ENCODE measurements around the gene PKDREJ. TPM values are rescaled to one million over a fixed set of nuclear protein-coding genes. Genes with fewer than 3 reads are reported as not detected.

Gene PKDREJ
- total and polyA plus RNA-seq, 4 donors: 0.06 to 0.46 (median 0.25) TPM

- Histone ChIP-seq H3K4me1 (ENCODE audit: control insufficient read depth, insufficient read depth, low read length) (no peaks in the 10 kb centered on the region), H3K9me3 (ENCODE audit: control insufficient read depth, insufficient read depth, low read length) (no peaks in the 10 kb centered on the region), H3K4me3 (ENCODE audit: low read depth, low read length) (no peak overlapping the region), H3K36me3 (ENCODE audit: control insufficient read depth, insufficient read depth, low read length) (peaks cover 93% of the 10 kb centered on the region), H3K27ac (ENCODE audit: low read depth, low read length) (no peak overlapping the region), H3K27me3 (ENCODE audit: control insufficient read depth, insufficient read depth, low read length) (no peaks in the 10 kb centered on the region)
- WGBS (ENCODE audit: insufficient coverage): 94% methylated on average over 33 of the region's 33 CpGs
- no peak for DNase-seq (ENCODE audit: low read depth in 4 of 6, low spot score in 6 of 6)
These were observed 26.2 kb upstream of the PKDREJ start for GRCh38 chr22:46289244-46289891.

DNA sequence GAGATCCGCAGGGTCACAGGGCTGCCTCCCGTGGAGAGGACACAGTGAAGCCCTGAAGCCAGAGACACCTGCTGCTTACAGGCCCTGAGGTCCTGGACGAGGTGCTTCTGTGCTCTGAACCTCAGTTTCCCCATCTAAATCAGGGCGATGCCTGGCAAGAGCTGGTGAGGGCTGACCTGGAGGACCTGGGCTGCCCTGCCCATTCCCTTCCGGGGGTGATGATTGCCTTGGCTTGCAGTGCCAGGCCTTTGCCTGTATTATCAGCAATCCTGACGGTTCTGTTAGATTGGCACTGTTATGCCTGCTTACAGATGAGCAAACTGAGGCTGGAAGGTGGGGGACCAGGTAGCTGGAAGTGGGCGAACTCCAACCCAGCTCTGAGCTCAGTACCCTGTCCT, 25.7 kb upstream of the PKDREJ start:
- Histone ChIP-seq H3K27ac (ENCODE audit: low read depth, low read length) (no peak overlapping the region), H3K27me3 (ENCODE audit: control insufficient read depth, insufficient read depth, low read length) (no peaks in the 10 kb centered on the region), H3K4me1 (ENCODE audit: control insufficient read depth, insufficient read depth, low read length) (no peaks in the 10 kb centered on the region), H3K4me3 (ENCODE audit: low read depth, low read length) (no peak overlapping the region), H3K9me3 (ENCODE audit: control insufficient read depth, insufficient read depth, low read length) (no peaks in the 10 kb centered on the region), H3K36me3 (ENCODE audit: control insufficient read depth, insufficient read depth, low read length) (peaks cover 94% of the 10 kb centered on the region)
- no peak for DNase-seq (ENCODE audit: low read depth in 4 of 6, low spot score in 6 of 6)
- WGBS (ENCODE audit: insufficient coverage): 86% methylated on average over 7 of the region's 7 CpGs

- Histone ChIP-seq H3K4me1 (ENCODE audit: control insufficient read depth, insufficient read depth, low read length) (no peaks in the 10 kb centered on the region), H3K36me3 (ENCODE audit: control insufficient read depth, insufficient read depth, low read length) (peaks cover 91% of the 10 kb centered on the region), H3K27me3 (ENCODE audit: control insufficient read depth, insufficient read depth, low read length) (no peaks in the 10 kb centered on the region), H3K4me3 (ENCODE audit: low read depth, low read length) (no peak overlapping the region), H3K9me3 (ENCODE audit: control insufficient read depth, insufficient read depth, low read length) (no peaks in the 10 kb centered on the region), H3K27ac (ENCODE audit: low read depth, low read length) (no peak overlapping the region)
- DNase-seq (ENCODE audit: low read depth in 4 of 6, low spot score in 6 of 6): no peak
- 85% methylated on average over 24 of the region's 24 CpGs for WGBS (ENCODE audit: insufficient coverage)
These were observed 25.0 kb upstream of the PKDREJ start for GRCh38 chr22:46287873-46288751.

DNA sequence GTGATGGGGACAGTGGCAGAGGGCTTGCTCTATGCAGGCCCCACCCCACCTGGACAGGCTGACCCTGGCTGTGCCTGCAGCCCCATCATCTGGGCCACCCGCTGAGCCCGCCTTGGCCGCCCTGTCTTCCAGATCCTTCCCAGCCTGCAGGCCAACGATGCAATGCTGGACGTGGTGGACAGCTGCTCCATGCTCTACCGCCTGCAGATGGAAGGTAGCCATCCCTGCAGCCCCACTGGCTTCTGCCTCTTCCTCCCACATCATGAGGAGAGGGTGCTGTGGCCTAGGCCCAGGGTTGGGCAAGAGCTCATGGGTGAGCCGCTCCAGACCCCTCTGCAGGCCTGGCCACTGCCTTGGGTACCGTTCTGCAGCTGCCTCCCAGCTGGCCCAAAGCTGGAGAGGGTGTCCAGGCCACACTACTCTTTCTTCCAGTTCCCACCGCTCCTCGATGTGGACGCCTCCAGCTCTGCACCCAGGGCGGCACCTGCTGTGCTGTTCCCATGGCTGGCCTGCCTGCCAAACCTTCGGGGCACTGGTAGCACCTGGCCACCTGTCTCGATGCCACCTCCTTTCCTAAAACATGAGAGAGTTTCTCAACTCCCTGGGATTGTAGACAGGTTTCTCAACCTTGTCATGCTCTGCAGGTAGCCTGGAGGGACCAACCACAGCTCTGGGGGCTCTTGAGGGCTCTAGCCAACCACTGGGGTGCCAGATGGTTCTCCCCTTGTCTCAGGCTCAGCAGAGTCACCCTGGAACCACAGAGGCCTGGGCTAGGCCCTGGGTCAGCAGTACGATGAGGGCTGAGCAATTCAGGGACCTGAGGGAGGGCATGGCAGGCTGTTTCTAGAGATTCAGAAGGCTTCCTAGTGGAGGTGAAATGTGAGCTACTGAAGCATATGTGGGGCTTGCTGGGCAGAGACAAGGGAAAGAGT, 24.1 kb upstream of the PKDREJ start:
- Histone ChIP-seq H3K27me3 (ENCODE audit: control insufficient read depth, insufficient read depth, low read length) (no peaks in the 10 kb centered on the region), H3K27ac (ENCODE audit: low read depth, low read length) (no peak overlapping the region), H3K4me3 (ENCODE audit: low read depth, low read length) (no peak overlapping the region), H3K9me3 (ENCODE audit: control insufficient read depth, insufficient read depth, low read length) (no peaks in the 10 kb centered on the region), H3K4me1 (ENCODE audit: control insufficient read depth, insufficient read depth, low read length) (no peaks in the 10 kb centered on the region), H3K36me3 (ENCODE audit: control insufficient read depth, insufficient read depth, low read length) (peaks cover 91% of the 10 kb centered on the region)
- no peak for DNase-seq (ENCODE audit: low read depth in 4 of 6, low spot score in 6 of 6)
- WGBS (ENCODE audit: insufficient coverage): 96% methylated on average over 15 of the region's 15 CpGs

GRCh38 chr22:46286006-46286405, 22.9 kb upstream of the PKDREJ start:
- no peaks in the 10 kb centered on the region for H3K4me1 ChIP-seq (ENCODE audit: control insufficient read depth, insufficient read depth, low read length)
- no peak overlapping the region for H3K27ac ChIP-seq (ENCODE audit: low read depth, low read length)
- no peaks in the 10 kb centered on the region for H3K9me3 ChIP-seq (ENCODE audit: control insufficient read depth, insufficient read depth, low read length)
- no peaks in the 10 kb centered on the region for H3K27me3 ChIP-seq (ENCODE audit: control insufficient read depth, insufficient read depth, low read length)
- 100% methylated on average over 3 of the region's 3 CpGs for WGBS (ENCODE audit: insufficient coverage)
- no peak for DNase-seq (ENCODE audit: low read depth in 4 of 6, low spot score in 6 of 6)
- H3K4me3 ChIP-seq (ENCODE audit: low read depth, low read length): no peak overlapping the region
- H3K36me3 ChIP-seq (ENCODE audit: control insufficient read depth, insufficient read depth, low read length): peaks cover 91% of the 10 kb centered on the region

- no peaks in the 10 kb centered on the region for H3K9me3 ChIP-seq (ENCODE audit: control insufficient read depth, insufficient read depth, low read length)
- peaks cover 90% of the 10 kb centered on the region for H3K36me3 ChIP-seq (ENCODE audit: control insufficient read depth, insufficient read depth, low read length)
- 95% methylated on average over 13 of the region's 13 CpGs for WGBS (ENCODE audit: insufficient coverage)
- H3K27ac ChIP-seq (ENCODE audit: low read depth, low read length): no peak overlapping the region
- H3K4me3 ChIP-seq (ENCODE audit: low read depth, low read length): no peak overlapping the region
- DNase-seq (ENCODE audit: low read depth in 4 of 6, low spot score in 6 of 6): no peak
- no peaks in the 10 kb centered on the region for H3K27me3 ChIP-seq (ENCODE audit: control insufficient read depth, insufficient read depth, low read length)
- no peaks in the 10 kb centered on the region for H3K4me1 ChIP-seq (ENCODE audit: control insufficient read depth, insufficient read depth, low read length)
These were observed 18.9 kb upstream of the PKDREJ start for GRCh38 chr22:46281866-46282678.

GRCh38 chr22:46280999-46281623, 18.0 kb upstream of the PKDREJ start:
- Histone ChIP-seq H3K4me3 (ENCODE audit: low read depth, low read length) (no peak overlapping the region), H3K27ac (ENCODE audit: low read depth, low read length) (no peak overlapping the region), H3K4me1 (ENCODE audit: control insufficient read depth, insufficient read depth, low read length) (no peaks in the 10 kb centered on the region), H3K27me3 (ENCODE audit: control insufficient read depth, insufficient read depth, low read length) (no peaks in the 10 kb centered on the region), H3K36me3 (ENCODE audit: control insufficient read depth, insufficient read depth, low read length) (peaks cover 88% of the 10 kb centered on the region), H3K9me3 (ENCODE audit: control insufficient read depth, insufficient read depth, low read length) (no peaks in the 10 kb centered on the region)
- DNase-seq (ENCODE audit: low read depth in 4 of 6, low spot score in 6 of 6): no peak
- 92% methylated on average over 17 of the region's 19 CpGs for WGBS (ENCODE audit: insufficient coverage)

- no peaks in the 10 kb centered on the region for H3K4me1 ChIP-seq (ENCODE audit: control insufficient read depth, insufficient read depth, low read length)
- no peak overlapping the region for H3K4me3 ChIP-seq (ENCODE audit: low read depth, low read length)
- DNase-seq (ENCODE audit: low read depth in 4 of 6, low spot score in 6 of 6): no peak
- WGBS (ENCODE audit: insufficient coverage): 93% methylated on average over 11 of the region's 12 CpGs
- H3K9me3 ChIP-seq (ENCODE audit: control insufficient read depth, insufficient read depth, low read length): no peaks in the 10 kb centered on the region
- peaks cover 83% of the 10 kb centered on the region for H3K36me3 ChIP-seq (ENCODE audit: control insufficient read depth, insufficient read depth, low read length)
- no peak overlapping the region for H3K27ac ChIP-seq (ENCODE audit: low read depth, low read length)
- H3K27me3 ChIP-seq (ENCODE audit: control insufficient read depth, insufficient read depth, low read length): no peaks in the 10 kb centered on the region
These were observed 17.1 kb upstream of the PKDREJ start for GRCh38 chr22:46280063-46280817.
